GM12865 (cell line): ENCODE measurements around the gene KIF3C.

Source experiments
- DNase-seq: peaks from one replicate; pipeline ENCODE4 v3.0.0; 2010; ENCODE audit warnings: low read depth
- H3K4me3 ChIP-seq: 2 replicates; pipeline ENCODE4 v1.5.1; 2011; ENCODE audit warnings: mild to moderate bottlenecking, low read depth, low read length, control low read depth
- TF ChIP-seq, protein P1 (sequence below): IDR thresholded peaks from 2 replicates; pipeline ENCODE4 v1.5.1; 2011; ENCODE audit warnings: low read length, control low read depth, low read depth, inconsistent platforms; ENCODE audit not compliant: insufficient read depth; ENCODE audit errors: missing control alignments

The KIF3C gene

DNA sequence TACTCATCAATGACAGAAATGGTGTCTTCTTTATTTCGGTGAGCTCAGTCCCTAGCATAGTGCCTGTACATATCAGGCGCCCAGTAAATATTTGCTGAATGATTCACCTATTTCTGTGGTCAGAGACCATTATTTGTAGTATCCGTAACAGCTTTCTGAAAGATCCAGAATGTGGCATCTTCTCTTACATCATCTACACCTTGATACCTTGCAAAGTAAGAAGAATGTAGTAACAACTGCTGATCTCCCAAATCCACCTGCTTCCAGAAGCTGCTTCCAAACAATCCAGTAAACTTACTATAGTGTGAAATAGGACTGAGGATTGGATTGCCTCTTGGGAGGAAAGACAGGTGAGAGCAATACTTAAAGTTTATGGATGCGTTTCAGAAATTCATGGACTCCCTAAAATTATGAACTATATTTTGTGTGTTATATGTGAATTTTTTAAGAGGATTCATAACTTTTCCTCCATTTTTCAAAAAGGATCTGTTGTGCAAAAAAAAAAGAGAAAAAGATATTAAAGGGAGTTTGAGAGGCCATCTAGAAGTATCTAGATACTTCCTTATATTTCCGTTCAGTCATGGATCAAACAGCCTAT, 103.1 kb downstream of the KIF3C start:
- no peak for DNase-seq
- TF ChIP-seq, protein P1, sequence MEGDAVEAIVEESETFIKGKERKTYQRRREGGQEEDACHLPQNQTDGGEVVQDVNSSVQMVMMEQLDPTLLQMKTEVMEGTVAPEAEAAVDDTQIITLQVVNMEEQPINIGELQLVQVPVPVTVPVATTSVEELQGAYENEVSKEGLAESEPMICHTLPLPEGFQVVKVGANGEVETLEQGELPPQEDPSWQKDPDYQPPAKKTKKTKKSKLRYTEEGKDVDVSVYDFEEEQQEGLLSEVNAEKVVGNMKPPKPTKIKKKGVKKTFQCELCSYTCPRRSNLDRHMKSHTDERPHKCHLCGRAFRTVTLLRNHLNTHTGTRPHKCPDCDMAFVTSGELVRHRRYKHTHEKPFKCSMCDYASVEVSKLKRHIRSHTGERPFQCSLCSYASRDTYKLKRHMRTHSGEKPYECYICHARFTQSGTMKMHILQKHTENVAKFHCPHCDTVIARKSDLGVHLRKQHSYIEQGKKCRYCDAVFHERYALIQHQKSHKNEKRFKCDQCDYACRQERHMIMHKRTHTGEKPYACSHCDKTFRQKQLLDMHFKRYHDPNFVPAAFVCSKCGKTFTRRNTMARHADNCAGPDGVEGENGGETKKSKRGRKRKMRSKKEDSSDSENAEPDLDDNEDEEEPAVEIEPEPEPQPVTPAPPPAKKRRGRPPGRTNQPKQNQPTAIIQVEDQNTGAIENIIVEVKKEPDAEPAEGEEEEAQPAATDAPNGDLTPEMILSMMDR = no peak
- peak overlapping the region; percentile 56 for H3K4me3 ChIP-seq

DNA sequence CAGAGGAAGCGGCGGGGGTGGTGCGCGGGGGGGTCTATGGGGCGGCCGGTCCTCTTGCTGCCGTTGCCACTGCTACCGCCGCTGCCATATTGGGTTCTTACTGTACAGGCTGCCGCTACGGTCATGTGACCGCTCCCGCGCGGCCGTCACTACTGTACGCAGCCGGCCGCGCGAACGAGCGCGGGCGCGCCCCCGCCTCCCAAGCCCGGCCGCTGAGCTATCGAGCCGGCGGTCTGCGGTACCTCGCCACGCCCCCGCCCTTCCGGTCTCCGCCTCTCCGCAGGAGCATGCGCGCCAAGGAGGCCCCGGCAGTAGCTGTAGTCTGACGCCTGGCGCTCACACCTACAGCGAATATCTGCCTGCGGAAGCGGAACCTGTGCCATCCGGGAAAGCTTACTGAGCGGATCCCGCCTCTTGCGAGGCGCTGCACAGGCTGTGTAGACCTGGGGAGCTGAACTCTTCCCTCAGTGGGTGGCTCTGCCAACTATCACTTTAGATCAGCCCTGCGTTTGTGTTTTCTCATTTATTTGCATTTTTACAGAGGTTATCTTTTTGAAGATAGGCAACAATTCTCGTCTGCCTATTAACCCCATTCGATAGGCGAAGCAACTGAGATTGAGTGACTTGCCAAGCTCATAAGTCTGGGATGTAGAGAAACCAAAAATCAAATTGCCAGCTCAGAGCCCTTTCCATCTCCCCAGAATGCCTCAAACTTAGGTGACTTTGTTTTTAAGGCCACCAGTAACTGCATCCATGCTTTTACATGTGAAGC, 103.8 kb downstream of the KIF3C start, which contains the start of gene ASXL2:
Gene ASXL2, minus strand, starts transcription at position 127 of the 772 bp plus-strand sequence. CDS start 265 bp downstream, outside the sequence.
- TF ChIP-seq, protein P1 = no peak
- H3K4me3 ChIP-seq = peak within 1 kb of the TSS; percentile 87
- DNase-seq = peak; percentile 99

DNA sequence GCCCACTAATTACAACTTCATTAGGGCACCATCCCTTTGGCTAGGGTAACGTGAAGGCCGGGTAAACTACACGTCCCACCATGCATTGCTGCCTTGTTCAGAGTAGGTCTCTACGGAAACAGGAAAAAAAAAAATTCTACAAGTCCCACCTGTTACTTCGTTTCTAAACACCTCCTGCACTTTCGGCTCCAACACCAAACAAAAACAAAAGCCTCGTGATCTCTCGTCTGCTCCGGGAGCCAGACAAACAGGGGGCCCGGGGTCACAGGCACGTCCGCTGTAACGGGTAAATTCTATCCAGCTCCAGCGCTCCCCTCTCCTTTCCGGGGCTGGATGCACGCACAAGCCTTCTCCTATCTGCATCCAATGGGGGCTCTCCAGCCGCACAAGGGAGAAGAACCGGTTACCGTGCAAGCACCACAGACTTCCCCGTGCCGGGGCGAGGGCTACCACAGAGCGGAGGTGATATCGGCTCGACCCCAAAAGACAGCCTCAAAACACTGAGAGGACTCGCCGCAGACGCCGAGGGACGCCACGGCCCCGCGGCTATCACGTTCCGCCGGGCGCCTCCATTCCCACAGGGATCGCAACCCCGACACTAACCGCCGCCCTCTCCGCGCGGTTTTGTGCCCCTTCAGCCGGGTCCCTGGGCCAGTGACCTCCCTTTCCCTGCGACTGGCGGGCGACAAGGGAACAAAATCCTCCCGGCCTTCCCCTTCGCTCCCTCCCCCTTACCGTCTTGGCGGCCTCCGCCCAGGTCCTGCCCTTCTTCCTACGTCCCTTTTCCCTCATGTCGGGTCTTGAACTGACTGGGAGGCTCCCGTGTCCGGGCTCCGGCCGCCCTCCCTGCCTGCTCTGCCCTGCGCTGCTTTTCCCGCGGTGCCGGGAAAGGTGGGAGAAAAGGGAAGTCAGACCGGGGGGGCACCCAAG, 104.6 kb downstream of the KIF3C start:
- peak; percentile 86 for DNase-seq
- TF ChIP-seq, protein P1 = no peak
- H3K4me3 ChIP-seq = peak overlapping the region; percentile 87
